Adrenal gland (tissue), 5 donors: ENCODE data around the gene TPI1.

ENCODE experiments used
- POLR2A ChIP-seq, 2 donors: fragments of 450-650 bp; IDR thresholded peaks; one replicate each; pipeline ENCODE4 v1.6.1; 2017; ENCODE audit warnings: antibody characterized with exemption in 2 of 2, mild to moderate bottlenecking in 2 of 2, moderate library complexity in 1 of 2
- TF ChIP-seq, protein P1 (sequence below), 6 experiments: fragments of 450-650 bp in 4 of 6; fragments of 200-600 bp in 2 of 6; sonication (generic) in 1 of 6; IDR thresholded peaks; 1 replicate in 5 of 6; 2 replicates in 1 of 6; pipeline versions ENCODE4 v1.5.1 to v1.8.0; 2016 to 2021; ENCODE audit warnings: antibody characterized with exemption in 6 of 6, mild to moderate bottlenecking in 2 of 6, moderate library complexity in 1 of 6
- donor health status: DM: no; HTN: no; CAD: no.

DNA sequence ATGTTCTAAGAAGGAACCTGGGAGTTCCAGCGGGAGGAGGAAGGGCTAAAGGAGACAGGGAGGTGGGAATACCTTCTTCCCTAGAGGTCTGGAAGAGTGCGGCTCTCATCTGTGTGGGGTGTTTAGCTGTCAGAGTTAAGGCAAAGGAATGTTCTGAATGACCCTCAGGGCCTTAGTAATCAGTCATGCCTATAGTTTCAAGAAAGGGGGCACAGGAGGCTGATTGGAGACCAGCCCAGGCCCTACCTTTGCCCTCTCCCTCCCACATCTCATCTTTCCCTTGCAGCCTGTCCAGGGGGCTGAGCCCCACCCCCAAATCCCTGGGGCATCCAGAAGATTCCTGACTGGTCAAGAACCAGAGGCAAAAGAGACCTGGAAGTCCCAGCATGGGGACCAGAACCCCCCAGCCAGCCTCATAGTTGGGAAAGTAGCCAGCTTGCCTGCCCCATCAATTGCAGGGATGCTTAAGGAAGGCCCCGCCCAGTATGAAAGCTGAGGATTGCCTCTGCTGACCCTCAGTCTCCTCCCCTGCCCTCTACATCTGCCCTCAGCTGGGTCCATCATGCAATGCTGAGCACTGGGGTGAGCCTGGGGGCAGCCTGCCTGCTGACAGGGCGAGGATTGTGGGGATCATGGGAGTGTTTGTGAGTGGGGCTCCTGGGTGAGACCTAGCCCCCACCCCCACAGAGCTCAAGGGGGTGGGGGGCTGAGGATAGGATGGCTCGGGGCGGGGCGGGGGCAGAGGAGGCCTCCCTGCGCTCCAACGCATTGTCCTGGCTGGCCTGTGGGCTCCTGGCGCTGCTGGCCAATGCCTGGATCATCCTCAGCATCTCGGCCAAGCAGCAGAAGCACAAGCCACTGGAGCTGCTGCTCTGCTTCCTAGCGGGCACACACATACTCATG, 43.9 kb upstream of the TPI1 start:
- TF ChIP-seq, protein P1, sequence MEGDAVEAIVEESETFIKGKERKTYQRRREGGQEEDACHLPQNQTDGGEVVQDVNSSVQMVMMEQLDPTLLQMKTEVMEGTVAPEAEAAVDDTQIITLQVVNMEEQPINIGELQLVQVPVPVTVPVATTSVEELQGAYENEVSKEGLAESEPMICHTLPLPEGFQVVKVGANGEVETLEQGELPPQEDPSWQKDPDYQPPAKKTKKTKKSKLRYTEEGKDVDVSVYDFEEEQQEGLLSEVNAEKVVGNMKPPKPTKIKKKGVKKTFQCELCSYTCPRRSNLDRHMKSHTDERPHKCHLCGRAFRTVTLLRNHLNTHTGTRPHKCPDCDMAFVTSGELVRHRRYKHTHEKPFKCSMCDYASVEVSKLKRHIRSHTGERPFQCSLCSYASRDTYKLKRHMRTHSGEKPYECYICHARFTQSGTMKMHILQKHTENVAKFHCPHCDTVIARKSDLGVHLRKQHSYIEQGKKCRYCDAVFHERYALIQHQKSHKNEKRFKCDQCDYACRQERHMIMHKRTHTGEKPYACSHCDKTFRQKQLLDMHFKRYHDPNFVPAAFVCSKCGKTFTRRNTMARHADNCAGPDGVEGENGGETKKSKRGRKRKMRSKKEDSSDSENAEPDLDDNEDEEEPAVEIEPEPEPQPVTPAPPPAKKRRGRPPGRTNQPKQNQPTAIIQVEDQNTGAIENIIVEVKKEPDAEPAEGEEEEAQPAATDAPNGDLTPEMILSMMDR (IDR thresholded peaks at IDR 0.05), result no peak
- TF ChIP-seq POLR2A (IDR thresholded peaks at IDR 0.05), result no peak
